Karpas-422 (cell line): Measurements from ENCODE around the gene TBC1D22A. TPM values are rescaled to one million over a fixed set of nuclear protein-coding genes. Genes with fewer than 3 reads are reported as not detected.

ENCODE experiments used
- DNase-seq: peaks from one replicate; pipeline ENCODE4 v3.0.0-alpha.2; 2015
- H2AFZ ChIP-seq: fragments of 200-600 bp; sonication (generic); 2 replicates; pipeline ENCODE4 v1.6.1; 2014; ENCODE audit warnings: antibody characterized with exemption, low read length, mixed read lengths
- H3K27ac ChIP-seq: fragments of 200-600 bp; sonication (generic); 2 replicates; pipeline ENCODE4 v1.5.1; 2014; ENCODE audit warnings: mild to moderate bottlenecking, low read length, moderate library complexity
- H3K27me3 ChIP-seq: fragments of 200-600 bp; sonication (generic); 2 replicates; pipeline ENCODE4 v1.6.1; 2014; ENCODE audit warnings: low read length, mixed read lengths
- H3K36me3 ChIP-seq: fragments of 200-600 bp; sonication (generic); 2 replicates; pipeline ENCODE4 v1.6.1; 2014; ENCODE audit warnings: low read length, mixed read lengths; ENCODE audit not compliant: insufficient read depth
- H3K4me1 ChIP-seq: fragments of 200-600 bp; sonication (generic); 2 replicates; pipeline ENCODE4 v1.6.1; 2014; ENCODE audit warnings: mild to moderate bottlenecking, low read length, mixed read lengths
- H3K4me2 ChIP-seq: fragments of 200-600 bp; sonication (generic); 2 replicates; pipeline ENCODE4 v1.6.1; 2014; ENCODE audit warnings: low read length, low read depth, mild to moderate bottlenecking; ENCODE audit not compliant: poor library complexity, severe bottlenecking
- H3K4me3 ChIP-seq: fragments of 200-600 bp; sonication (generic); 2 replicates; pipeline ENCODE4 v1.5.1; 2014; ENCODE audit warnings: mild to moderate bottlenecking, antibody characterized with exemption, low read length, mixed read lengths
- H3K79me2 ChIP-seq: fragments of 200-600 bp; sonication (generic); 2 replicates; pipeline ENCODE4 v1.6.1; 2014; ENCODE audit warnings: mild to moderate bottlenecking, low read length, mixed read lengths
- H3K9ac ChIP-seq: fragments of 200-600 bp; sonication (generic); 2 replicates; pipeline ENCODE4 v1.6.0; 2014; ENCODE audit warnings: low read length
- H3K9me2 ChIP-seq: fragments of 200-600 bp; sonication (generic), shearing (Covaris generic); replicated peaks from 2 replicates; pipeline ENCODE4 v1.6.0; 2014; ENCODE audit warnings: mild to moderate bottlenecking, low read length, moderate library complexity; ENCODE audit not compliant: insufficient read depth
- H3K9me3 ChIP-seq: fragments of 300-700, 200-600 bp; sonication (generic); 2 replicates; pipeline ENCODE4 v1.6.1; 2014; ENCODE audit warnings: low read length, mixed read lengths
- H4K20me1 ChIP-seq: fragments of 200-600 bp; sonication (generic); 2 replicates; pipeline ENCODE4 v1.6.1; 2014; ENCODE audit warnings: mild to moderate bottlenecking, antibody characterized with exemption, low read length, low read depth; ENCODE audit not compliant: insufficient read depth
- total RNA-seq: library from RNA; depleted of rRNA; stranded (reverse); fragments of >200 nt; shearing (Covaris generic); gene quantifications from 2 replicates; pipeline ENCODE4 v1.2.3, GENCODE V29; 2014; ENCODE audit warnings: low replicate concordance

TBC1D22A gene
- total RNA-seq, 1 experiment from 2014 or later = 27.7 TPM

GRCh38 chr22:46881373-46882118, 119.1 kb downstream of the TBC1D22A start:
- Histone ChIP-seq H3K9ac (no peak overlapping the region), H3K4me3 (no peak overlapping the region), H3K9me2 (no peaks in the 10 kb centered on the region), H3K9me3 (no peaks in the 10 kb centered on the region), H2AFZ (no peak overlapping the region), H3K36me3 (peaks cover 3% of the 10 kb centered on the region; the same call in 1 of the 2 replicates), H3K27ac (no peak overlapping the region), H3K79me2 (peaks cover 91% of the 10 kb centered on the region), H3K4me2 (no peak overlapping the region), H4K20me1 (no peaks in the 10 kb centered on the region; the same call in 1 of the 2 replicates), H3K27me3 (no peaks in the 10 kb centered on the region), H3K4me1 (no peaks in the 10 kb centered on the region)
- DNase-seq = no peak

DNA sequence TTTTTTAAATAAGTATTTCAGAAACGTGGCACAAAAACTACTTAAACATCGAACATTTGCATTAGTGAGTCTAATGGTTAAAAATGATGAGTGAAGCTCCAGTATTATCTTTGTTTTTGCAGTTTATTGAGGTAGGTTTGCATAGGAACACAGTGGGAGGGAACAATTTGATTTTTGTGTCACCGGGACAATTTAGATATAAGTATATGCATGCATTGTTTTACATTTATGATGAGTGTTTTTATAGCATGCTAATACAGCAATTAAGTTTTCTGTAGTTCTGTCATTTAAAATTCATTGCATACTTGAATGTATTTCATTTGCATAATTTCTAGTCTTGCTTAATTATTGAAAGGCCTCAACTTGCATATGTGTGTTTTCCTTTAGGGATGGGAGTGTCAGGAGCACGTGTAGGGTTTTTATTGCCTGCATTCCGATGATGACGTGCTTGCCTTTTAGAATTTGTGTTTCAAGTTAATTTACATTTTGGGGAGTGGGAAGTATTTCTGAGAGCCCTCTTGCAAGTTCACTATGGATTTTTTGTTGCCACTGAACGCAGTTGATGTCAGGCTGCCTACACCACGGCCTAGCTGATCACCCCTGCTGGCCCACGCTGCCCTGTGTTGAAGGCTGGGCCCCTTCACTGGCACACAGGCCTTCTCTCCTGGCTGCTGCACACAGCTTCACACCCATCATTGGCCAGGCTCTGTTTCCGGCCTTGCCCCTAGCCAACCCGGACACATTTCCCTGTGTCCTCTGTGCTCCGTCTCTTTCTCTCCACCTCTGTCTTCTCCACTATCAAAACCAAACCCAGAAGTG, 120.9 kb downstream of the TBC1D22A start:
- Histone ChIP-seq H3K4me2 (no peak overlapping the region), H3K9me3 (no peaks in the 10 kb centered on the region), H3K9ac (no peak overlapping the region), H3K27ac (no peak overlapping the region), H3K79me2 (peaks cover 91% of the 10 kb centered on the region), H3K27me3 (no peaks in the 10 kb centered on the region), H2AFZ (no peak overlapping the region), H3K4me3 (no peak overlapping the region), H4K20me1 (no peaks in the 10 kb centered on the region; the same call in 1 of the 2 replicates), H3K4me1 (peaks cover 4% of the 10 kb centered on the region; the same call in 1 of the 2 replicates), H3K9me2 (no peaks in the 10 kb centered on the region), H3K36me3 (peaks cover 3% of the 10 kb centered on the region; the same call in 1 of the 2 replicates)
- no peak for DNase-seq

GRCh38 chr22:46884365-46884764, 121.9 kb downstream of the TBC1D22A start:
- H3K4me2 ChIP-seq = no peak overlapping the region

DNA sequence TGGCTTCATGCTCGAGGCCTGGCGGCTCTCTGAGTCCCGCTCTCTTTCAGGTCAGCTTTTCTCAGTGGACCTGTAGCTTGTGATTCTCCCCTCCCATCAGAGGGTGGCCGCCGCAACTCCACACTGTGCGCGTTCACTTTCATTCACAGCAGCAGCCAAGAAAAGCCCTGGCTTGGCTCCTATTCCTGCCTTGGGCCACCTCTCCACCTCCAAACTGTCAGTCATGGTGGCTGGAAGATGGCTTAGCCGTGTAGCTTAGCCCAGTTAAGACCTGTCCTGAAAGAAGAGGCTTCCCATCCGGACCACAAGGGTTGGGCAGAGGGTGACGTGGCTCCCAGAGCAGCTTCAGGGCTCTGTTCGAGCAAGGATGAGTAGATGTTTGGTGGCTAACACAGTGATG, 125.5 kb downstream of the TBC1D22A start:
- no peak for DNase-seq
- H4K20me1 ChIP-seq = no peaks in the 10 kb centered on the region; the same call in 1 of the 2 replicates
- H3K9me3 ChIP-seq = no peaks in the 10 kb centered on the region
- no peak overlapping the region for H3K4me3 ChIP-seq
- H3K79me2 ChIP-seq = peaks cover 67% of the 10 kb centered on the region
- H3K27ac ChIP-seq = no peak overlapping the region
- no peak overlapping the region for H3K9ac ChIP-seq
- peaks cover 4% of the 10 kb centered on the region; the same call in 1 of the 2 replicates for H3K4me1 ChIP-seq
- no peak overlapping the region for H3K4me2 ChIP-seq
- peaks cover 10% of the 10 kb centered on the region; the same call in 1 of the 2 replicates for H3K36me3 ChIP-seq
- H3K9me2 ChIP-seq = no peaks in the 10 kb centered on the region
- H3K27me3 ChIP-seq = no peaks in the 10 kb centered on the region
- H2AFZ ChIP-seq = no peak overlapping the region

More at GRCh38 chr22:46884365-46884764, 121.9 kb downstream of the TBC1D22A start:
- no peak overlapping the region for H3K9ac ChIP-seq
- H3K27me3 ChIP-seq = no peaks in the 10 kb centered on the region
- DNase-seq = no peak
- peaks cover 87% of the 10 kb centered on the region for H3K79me2 ChIP-seq
- no peak overlapping the region for H3K27ac ChIP-seq
- no peaks in the 10 kb centered on the region; the same call in 1 of the 2 replicates for H4K20me1 ChIP-seq
- no peak overlapping the region for H3K4me3 ChIP-seq
- no peak overlapping the region for H2AFZ ChIP-seq
- H3K9me2 ChIP-seq = no peaks in the 10 kb centered on the region
- H3K9me3 ChIP-seq = no peaks in the 10 kb centered on the region
- H3K36me3 ChIP-seq = no peaks in the 10 kb centered on the region
- peaks cover 4% of the 10 kb centered on the region; the same call in 1 of the 2 replicates for H3K4me1 ChIP-seq

- Histone ChIP-seq H3K79me2 (peaks cover 58% of the 10 kb centered on the region), H3K9ac (no peak overlapping the region), H3K27ac (no peak overlapping the region), H3K9me2 (no peaks in the 10 kb centered on the region), H3K4me3 (no peak overlapping the region), H2AFZ (no peak overlapping the region), H3K36me3 (peaks cover 28% of the 10 kb centered on the region), H3K9me3 (no peaks in the 10 kb centered on the region), H3K4me2 (no peak overlapping the region), H4K20me1 (no peaks in the 10 kb centered on the region; the same call in 1 of the 2 replicates), H3K4me1 (peaks cover 4% of the 10 kb centered on the region; the same call in 1 of the 2 replicates), H3K27me3 (no peaks in the 10 kb centered on the region)
- no peak for DNase-seq
Measured at GRCh38 chr22:46890819-46891218, 128.4 kb downstream of the TBC1D22A start.

GRCh38 chr22:46891382-46891951, 129.0 kb downstream of the TBC1D22A start:
- no peaks in the 10 kb centered on the region for H3K27me3 ChIP-seq
- H3K9me3 ChIP-seq = no peaks in the 10 kb centered on the region
- no peak overlapping the region for H3K9ac ChIP-seq
- peaks cover 61% of the 10 kb centered on the region for H3K79me2 ChIP-seq
- no peak overlapping the region for H2AFZ ChIP-seq
- H4K20me1 ChIP-seq = no peaks in the 10 kb centered on the region; the same call in 1 of the 2 replicates
- peaks cover 4% of the 10 kb centered on the region; the same call in 1 of the 2 replicates for H3K4me1 ChIP-seq
- no peak overlapping the region for H3K4me2 ChIP-seq
- H3K27ac ChIP-seq = no peak overlapping the region
- H3K36me3 ChIP-seq = peaks cover 35% of the 10 kb centered on the region
- no peaks in the 10 kb centered on the region for H3K9me2 ChIP-seq
- DNase-seq = no peak
- no peak overlapping the region for H3K4me3 ChIP-seq

DNA sequence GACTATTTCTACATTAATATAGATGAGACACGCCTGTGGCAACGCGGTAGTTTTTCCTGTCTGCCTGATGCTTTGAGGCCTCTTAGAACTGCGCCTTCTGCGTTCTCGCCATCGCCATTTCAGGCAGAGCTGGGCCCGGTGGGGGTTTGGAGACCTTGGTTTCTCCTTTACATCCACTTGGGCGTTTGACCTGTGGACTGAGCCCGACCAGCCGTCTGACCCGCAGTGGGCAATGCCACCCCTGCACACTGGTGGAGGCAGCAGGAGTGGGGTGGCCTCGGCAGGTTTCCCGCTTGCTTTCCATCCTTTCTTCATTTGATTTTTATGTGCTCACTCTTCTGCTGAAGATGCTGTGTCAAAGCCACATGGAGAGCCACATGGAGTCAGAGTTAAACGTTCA, 130.4 kb downstream of the TBC1D22A start:
- Histone ChIP-seq H3K79me2 (peaks cover 59% of the 10 kb centered on the region), H3K9me2 (no peaks in the 10 kb centered on the region), H4K20me1 (no peaks in the 10 kb centered on the region; the same call in 1 of the 2 replicates), H3K4me1 (no peaks in the 10 kb centered on the region), H3K36me3 (peaks cover 43% of the 10 kb centered on the region), H3K27me3 (no peaks in the 10 kb centered on the region), H3K4me3 (no peak overlapping the region), H3K4me2 (no peak overlapping the region), H3K9ac (no peak overlapping the region), H3K27ac (no peak overlapping the region), H2AFZ (no peak overlapping the region), H3K9me3 (no peaks in the 10 kb centered on the region)
- no peak for DNase-seq
